ENCODE data around the gene SELENOO. TPM values are rescaled to one million over a fixed set of nuclear protein-coding genes. Genes with fewer than 3 reads are reported as not detected.
"Not testable (repeated sequence)": the region's sequence is repeated elsewhere in the genome, so short reads cannot be mapped to it uniquely, and the experiment has no call there.

Gene SELENOO
- total and polyA plus RNA-seq, 8 donors: 18.5 to 28.9 (median 21.8) TPM

- TF ChIP-seq, protein P1, sequence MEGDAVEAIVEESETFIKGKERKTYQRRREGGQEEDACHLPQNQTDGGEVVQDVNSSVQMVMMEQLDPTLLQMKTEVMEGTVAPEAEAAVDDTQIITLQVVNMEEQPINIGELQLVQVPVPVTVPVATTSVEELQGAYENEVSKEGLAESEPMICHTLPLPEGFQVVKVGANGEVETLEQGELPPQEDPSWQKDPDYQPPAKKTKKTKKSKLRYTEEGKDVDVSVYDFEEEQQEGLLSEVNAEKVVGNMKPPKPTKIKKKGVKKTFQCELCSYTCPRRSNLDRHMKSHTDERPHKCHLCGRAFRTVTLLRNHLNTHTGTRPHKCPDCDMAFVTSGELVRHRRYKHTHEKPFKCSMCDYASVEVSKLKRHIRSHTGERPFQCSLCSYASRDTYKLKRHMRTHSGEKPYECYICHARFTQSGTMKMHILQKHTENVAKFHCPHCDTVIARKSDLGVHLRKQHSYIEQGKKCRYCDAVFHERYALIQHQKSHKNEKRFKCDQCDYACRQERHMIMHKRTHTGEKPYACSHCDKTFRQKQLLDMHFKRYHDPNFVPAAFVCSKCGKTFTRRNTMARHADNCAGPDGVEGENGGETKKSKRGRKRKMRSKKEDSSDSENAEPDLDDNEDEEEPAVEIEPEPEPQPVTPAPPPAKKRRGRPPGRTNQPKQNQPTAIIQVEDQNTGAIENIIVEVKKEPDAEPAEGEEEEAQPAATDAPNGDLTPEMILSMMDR (IDR thresholded peaks at IDR 0.05): no peak
- H3K4me3 ChIP-seq: peak overlapping the region; percentile 75 to 82
- no peaks in the 10 kb centered on the region for H3K9me3 ChIP-seq
- no peaks in the 10 kb centered on the region for H3K27me3 ChIP-seq
- intact Hi-C loops (cut with DNase I): no loop called here
- H3K4me1 ChIP-seq: peaks cover 8 to 64% of the 10 kb centered on the region in 2 donors
- no peak for DNase-seq
- H3K36me3 ChIP-seq: peaks cover 0 to 38% of the 10 kb centered on the region in 2 donors
- ATAC-seq: no peak
- no peak overlapping the region for H3K27ac ChIP-seq
Observed at GRCh38 chr22:50202130-50202666, 1.4 kb downstream of the SELENOO start.

DNA sequence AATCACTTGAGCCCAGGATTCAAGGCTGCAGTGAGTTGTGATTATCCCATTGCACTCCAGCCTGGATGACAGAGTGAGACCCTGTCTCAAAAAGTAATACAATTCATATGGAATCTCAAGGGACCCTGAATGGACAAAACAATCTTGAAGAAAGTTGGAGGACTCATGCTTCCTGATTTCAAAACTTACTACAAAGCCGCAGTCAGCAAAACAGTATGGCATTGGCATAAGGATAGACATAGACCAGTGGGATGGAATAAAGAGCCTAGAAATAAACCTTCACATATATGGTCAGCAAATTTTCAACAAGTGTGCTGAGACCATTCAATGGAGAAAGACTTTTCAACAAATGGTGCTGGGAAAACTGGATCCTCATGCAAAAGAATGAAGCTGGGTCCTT lies 2.5 kb downstream of the SELENOO start:
- H3K4me3 ChIP-seq: no peak overlapping the region
- H3K27me3 ChIP-seq: no peaks in the 10 kb centered on the region
- no peak for ATAC-seq
- H3K27ac ChIP-seq: no peak overlapping the region
- DNase-seq: no peak
- no peaks in the 10 kb centered on the region for H3K9me3 ChIP-seq
- intact Hi-C loops (cut with DNase I): no loop called here
- peaks cover 0 to 38% of the 10 kb centered on the region in 2 donors for H3K36me3 ChIP-seq
- H3K4me1 ChIP-seq: peaks cover 8 to 71% of the 10 kb centered on the region in 2 donors
- TF ChIP-seq, protein P1 (IDR thresholded peaks at IDR 0.05): no peak

- Histone ChIP-seq H3K9me3 (no peaks in the 10 kb centered on the region), H3K27me3 (no peaks in the 10 kb centered on the region), H3K4me3 (peak overlapping the region in 1 of 2 donors; percentile 8), H3K27ac (peak overlapping the region in 1 of 2 donors; percentile 34), H3K36me3 (peaks cover 0 to 37% of the 10 kb centered on the region in 2 donors), H3K4me1 (peaks cover 8 to 68% of the 10 kb centered on the region in 2 donors)
- TF ChIP-seq, protein P1 (IDR thresholded peaks at IDR 0.05): no peak
- ATAC-seq (no peak), DNase-seq (no peak)
- intact Hi-C loops (cut with DNase I): no loop called here
Observed at GRCh38 chr22:50204571-50204970, 3.8 kb downstream of the SELENOO start.

DNA sequence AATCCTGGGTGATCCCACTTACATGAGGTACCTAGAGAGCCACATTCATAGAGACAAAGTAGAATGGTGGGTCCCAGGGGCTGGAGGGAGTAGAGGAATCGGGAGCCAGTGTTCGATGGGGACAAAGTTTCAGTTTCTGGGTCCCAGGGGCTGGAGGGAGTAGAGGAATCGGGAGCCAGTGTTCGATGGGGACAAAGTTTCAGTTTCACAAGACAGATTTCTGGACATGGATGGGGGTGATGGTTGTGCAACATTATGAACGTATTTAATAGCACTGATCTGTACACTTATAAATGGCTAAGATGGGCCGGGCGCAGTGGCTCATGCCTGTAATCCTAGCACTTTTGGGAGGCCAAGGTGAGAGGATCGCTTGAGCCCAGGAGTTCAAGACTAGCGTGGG lies 4.2 kb downstream of the SELENOO start:
- Histone ChIP-seq H3K36me3 (peaks cover 0 to 39% of the 10 kb centered on the region in 2 donors), H3K4me1 (peaks cover 4 to 68% of the 10 kb centered on the region in 2 donors), H3K4me3 (peak overlapping the region in 1 of 2 donors; percentile 8), H3K27ac (peak overlapping the region in 1 of 2 donors; percentile 34)
- H3K9me3 ChIP-seq; intact Hi-C loops (cut with DNase I); ATAC-seq; H3K27me3 ChIP-seq; DNase-seq: not testable (repeated sequence)

- Histone ChIP-seq H3K4me3 (no peak overlapping the region), H3K36me3 (peaks cover 0 to 48% of the 10 kb centered on the region in 2 donors), H3K27me3 (no peaks in the 10 kb centered on the region), H3K9me3 (no peaks in the 10 kb centered on the region), H3K27ac (no peak overlapping the region), H3K4me1 (peaks cover 4 to 67% of the 10 kb centered on the region in 2 donors)
- DNase-seq: peak in 1 of 4 donors; percentile 77
- ATAC-seq: no peak
- TF ChIP-seq, protein P1 (IDR thresholded peaks at IDR 0.05): no peak
- intact Hi-C loops (cut with DNase I): no loop called here
Observed at GRCh38 chr22:50205781-50206569, 5.2 kb downstream of the SELENOO start.
